H1 (cell line): Measurements from ENCODE around the gene PLA2G4F. TPM values are rescaled to one million over a fixed set of nuclear protein-coding genes. Genes with fewer than 3 reads are reported as not detected.

Experiments used
- CTCF ChIA-PET: fragments of 300-600 bp; sonication (Branson Sonifier 250); formaldehyde crosslinking; loops from one replicate; lab custom pipeline; 2021; ENCODE audit not compliant: partially characterized antibody; lab: Charles Lee
- POLR2A ChIA-PET: fragments of 300-600 bp; sonication (Branson Sonifier 250); formaldehyde crosslinking; loops from one replicate; lab custom pipeline; 2021; ENCODE audit warnings: inconsistent platforms; ENCODE audit not compliant: partially characterized antibody; lab: Charles Lee
- DNase-seq, 2 experiments: peaks; one replicate each; pipeline versions ENCODE4 v3.0.0 to v3.0.0-alpha.2; 2010 to 2022; ENCODE audit warnings: low spot score in 2 of 2, low read depth in 1 of 2, mixed read lengths in 1 of 2
- FAIRE-seq: peaks from 2 replicates; lab custom pipeline; 2011; peaks lifted over from hg19 to GRCh38; lab: Jason Lieb, UNC
- H2AFZ ChIP-seq: 2 replicates; pipeline ENCODE4 v1.8.1; 2012; ENCODE audit warnings: low read length, inconsistent platforms
- H2AK5ac ChIP-seq: 2 replicates; pipeline ENCODE4 v1.6.1; 2013; ENCODE audit warnings: low read depth, low read length
- H2BK120ac ChIP-seq: replicated peaks from 2 replicates; pipeline ENCODE3; 2013; ENCODE audit warnings: low read depth, low read length, inconsistent platforms
- H2BK12ac ChIP-seq: 2 replicates; pipeline ENCODE4 v1.6.1; 2013; ENCODE audit warnings: low read depth, low read length
- H2BK15ac ChIP-seq: 2 replicates; pipeline ENCODE4 v1.6.1; 2013; ENCODE audit warnings: low read length
- H2BK20ac ChIP-seq: 2 replicates; pipeline ENCODE4 v1.6.1; 2013; ENCODE audit warnings: low read length
- H2BK5ac ChIP-seq: 2 replicates; pipeline ENCODE4 v1.6.1; 2013; ENCODE audit warnings: low read depth, low read length
- H3K14ac ChIP-seq: 2 replicates; pipeline ENCODE4 v1.6.1; 2013; ENCODE audit warnings: inconsistent platforms; ENCODE audit not compliant: insufficient read length
- H3K18ac ChIP-seq: 2 replicates; pipeline ENCODE4 v1.6.1; 2013; ENCODE audit warnings: low read length; ENCODE audit errors: extremely low read depth
- H3K23ac ChIP-seq: 2 replicates; pipeline ENCODE4 v1.6.1; 2013; ENCODE audit warnings: inconsistent platforms; ENCODE audit not compliant: insufficient read length
- H3K23me2 ChIP-seq: 2 replicates; pipeline ENCODE4 v1.6.1; 2013; ENCODE audit warnings: low read depth, low read length
- H3K27ac ChIP-seq: 2 replicates; pipeline ENCODE4 v1.6.1; 2011; ENCODE audit warnings: low read depth, low read length, inconsistent platforms
- H3K27me3 ChIP-seq, 4 experiments: replicated peaks in 1 of 4; 1 replicate in 1 of 4; 2 replicates in 3 of 4; pipeline versions ENCODE4 v1.6.1 to v1.8.1; 2011 to 2013; ENCODE audit warnings: low read length in 3 of 4, mild to moderate bottlenecking in 3 of 4, inconsistent platforms in 2 of 4, mixed read lengths in 2 of 4, moderate library complexity in 1 of 4; ENCODE audit not compliant: control insufficient read depth in 3 of 4, insufficient read depth in 3 of 4; ENCODE audit errors: extremely low read depth in 1 of 4
- H3K36me3 ChIP-seq, 4 experiments: 2 replicates each; pipeline versions ENCODE4 v1.6.1 to v1.8.1; 2011 to 2013; ENCODE audit warnings: mild to moderate bottlenecking in 4 of 4, low read length in 3 of 4, moderate library complexity in 2 of 4, control low read depth in 1 of 4, inconsistent platforms in 1 of 4; ENCODE audit not compliant: insufficient read depth in 4 of 4, control insufficient read depth in 2 of 4
- H3K4ac ChIP-seq: replicated peaks from 2 replicates; pipeline ENCODE3; 2013; ENCODE audit warnings: low read length, low read depth, mixed read lengths, inconsistent platforms; ENCODE audit not compliant: insufficient read length
- H3K4me1 ChIP-seq, 4 experiments: replicated peaks in 1 of 4; 1 replicate in 1 of 4; 2 replicates in 3 of 4; pipeline versions ENCODE4 v1.6.1 to v1.8.1; 2011 to 2013; ENCODE audit warnings: low read length in 3 of 4, inconsistent platforms in 2 of 4, mixed read lengths in 1 of 4; ENCODE audit not compliant: insufficient read depth in 4 of 4, control insufficient read depth in 3 of 4
- H3K4me2 ChIP-seq, 2 experiments: 2 replicates each; pipeline versions ENCODE4 v1.6.1 to v1.8.1; 2011 to 2013; ENCODE audit warnings: low read depth in 2 of 2, low read length in 2 of 2, control low read depth in 1 of 2, inconsistent platforms in 1 of 2, mild to moderate bottlenecking in 1 of 2; ENCODE audit not compliant: insufficient read depth in 1 of 2
- H3K4me3 ChIP-seq, 4 experiments: fragments of 200-600, 300-600 bp in 1 of 4; sonication (generic), shearing (Covaris generic), sonication (Bioruptor Twin) in 1 of 4; 2 replicates each; pipeline versions ENCODE4 v1.5.1 to v1.8.1; 2011 to 2016; ENCODE audit warnings: low read length in 4 of 4, low read depth in 3 of 4, control low read depth in 2 of 4, inconsistent platforms in 2 of 4, mild to moderate bottlenecking in 2 of 4, mixed read lengths in 1 of 4, moderate library complexity in 1 of 4; ENCODE audit not compliant: insufficient read depth in 2 of 4; ENCODE audit errors: extremely low read depth in 1 of 4
- H3K56ac ChIP-seq: replicated peaks from 2 replicates; pipeline ENCODE3; 2013; ENCODE audit warnings: low read depth, mild to moderate bottlenecking, mixed read lengths, low read length, inconsistent platforms; ENCODE audit not compliant: insufficient read length
- H3K79me1 ChIP-seq: 2 replicates; pipeline ENCODE4 v1.6.1; 2013; ENCODE audit warnings: low read depth, low read length, control low read depth
- H3K79me2 ChIP-seq, 2 experiments: 2 replicates each; pipeline versions ENCODE4 v1.6.1 to v1.8.1; 2012 to 2013; ENCODE audit warnings: low read length in 2 of 2, mild to moderate bottlenecking in 2 of 2, inconsistent platforms in 1 of 2; ENCODE audit not compliant: insufficient read depth in 2 of 2, control insufficient read depth in 1 of 2
- H3K9ac ChIP-seq, 4 experiments: replicated peaks in 1 of 4; 1 replicate in 1 of 4; 2 replicates in 3 of 4; pipeline versions ENCODE4 v1.6.1 to v1.8.1; 2011 to 2013; ENCODE audit warnings: low read depth in 3 of 4, low read length in 3 of 4, control low read depth in 2 of 4, mild to moderate bottlenecking in 2 of 4, moderate library complexity in 2 of 4, inconsistent platforms in 1 of 4; ENCODE audit errors: extremely low read depth in 1 of 4
- H3K9me3 ChIP-seq, 2 experiments: 2 replicates each; pipeline versions ENCODE4 v1.6.1 to v1.8.1; 2012 to 2013; ENCODE audit warnings: mild to moderate bottlenecking in 2 of 2, moderate library complexity in 2 of 2, control low read depth in 1 of 2, inconsistent platforms in 1 of 2, low read depth in 1 of 2, low read length in 1 of 2, mixed read lengths in 1 of 2; ENCODE audit not compliant: insufficient read depth in 2 of 2
- H4K20me1 ChIP-seq, 2 experiments: replicated peaks in 1 of 2; 2 replicates each; pipeline versions ENCODE3 to v1.8.1; 2011 to 2013; ENCODE audit warnings: inconsistent platforms in 2 of 2, low read length in 2 of 2, mild to moderate bottlenecking in 1 of 2; ENCODE audit not compliant: insufficient read depth in 2 of 2, control insufficient read depth in 1 of 2
- H4K5ac ChIP-seq: 2 replicates; pipeline ENCODE4 v1.6.1; 2013; ENCODE audit warnings: low read length, low read depth, mixed read lengths, inconsistent platforms; ENCODE audit not compliant: insufficient read length
- H4K8ac ChIP-seq: 2 replicates; pipeline ENCODE4 v1.8.0; 2013; ENCODE audit warnings: mild to moderate bottlenecking, moderate library complexity, low read length, inconsistent platforms; ENCODE audit not compliant: insufficient read depth; ENCODE audit errors: extremely low read depth
- H4K91ac ChIP-seq: replicated peaks from 2 replicates; pipeline ENCODE3; 2013; ENCODE audit warnings: low read length, mixed read lengths, inconsistent platforms; ENCODE audit not compliant: insufficient read length
- CBX5 ChIP-seq: fragments of 300-800, 300-1000 bp; sonication (generic); IDR thresholded peaks from 2 replicates; pipeline ENCODE4 v1.7.1; 2016; ENCODE audit warnings: antibody characterized with exemption, low read length, low read depth
- CEBPB ChIP-seq: IDR thresholded peaks from 2 replicates; pipeline ENCODE4 v1.6.1; 2012; ENCODE audit warnings: low read depth, low read length
- CREB1 ChIP-seq: IDR thresholded peaks from 2 replicates; pipeline ENCODE4 v1.6.1; 2012; ENCODE audit warnings: inconsistent platforms
- JUN ChIP-seq: IDR thresholded peaks from 2 replicates; pipeline ENCODE4 v1.6.1; 2011; ENCODE audit warnings: low read depth, mild to moderate bottlenecking, improper control_type of control experiment, low read length
- NRF1 ChIP-seq: IDR thresholded peaks from 2 replicates; pipeline ENCODE4 v1.6.1; 2011; ENCODE audit warnings: mild to moderate bottlenecking, low read depth, low read length, improper control_type of control experiment
- SIRT6 ChIP-seq: IDR thresholded peaks from one replicate; pipeline ENCODE4 v1.7.1; 2012; ENCODE audit warnings: low read length, inconsistent platforms
- YY1 ChIP-seq: IDR thresholded peaks from 2 replicates; pipeline ENCODE4 v1.6.1; 2011; ENCODE audit warnings: low read depth, mild to moderate bottlenecking, low read length
- WGBS, 2 experiments: shearing (Covaris generic) in 1 of 2; methylation state at CpG; one replicate each; pipeline versions ENCODE4 v1.1.6 to v1.1.7; 2013 to 2015; ENCODE audit warnings: low lambda C conversion rate in 2 of 2, mixed read lengths in 2 of 2, inconsistent platforms in 1 of 2, low coverage in 1 of 2, missing lambda C conversion rate in 1 of 2; ENCODE audit not compliant: insufficient replicate concordance in 2 of 2, insufficient coverage in 1 of 2, insufficient read length in 1 of 2; ENCODE audit errors: extremely low coverage in 1 of 2, missing lambda C conversion rate in 1 of 2; 5-methylcytosine and 5-hydroxymethylcytosine counted together
- polyA plus RNA-seq, 7 experiments: library from polyadenylated mRNA; depleted of rRNA in 3 of 7; stranded (reverse) in 5 of 7; unstranded in 2 of 7; fragments of >200 nt in 5 of 7; fragments of 200-250 nt in 2 of 7; gene quantifications; 1 replicate in 5 of 7; 2 replicates in 1 of 7; 4 replicates in 1 of 7; pipeline versions ENCODE4 v1.2.1 to v1.2.3, GENCODE V29; 2011 to 2013; ENCODE audit warnings: missing spikeins in 2 of 7, mixed read lengths in 2 of 7
- total RNA-seq: library from RNA; stranded (reverse); fragmentation: NEBNext Ultra II Directional; extraction: Animal tissue kit (Norgen Biotek cat#: 25700); gene quantifications from 2 replicates; pipeline ENCODE4 v1.2.1, GENCODE V29; 2021
- TF ChIP-seq, protein P1 (sequence below): IDR thresholded peaks from 2 replicates; pipeline ENCODE4 v1.6.1; 2011; ENCODE audit warnings: low read length, improper control_type of control experiment

The PLA2G4F gene
- total and polyA plus RNA-seq, 2 of the 8 experiments (the other 6 are each of a cell fraction or from before 2014, with no cell fraction given), result not detected

DNA sequence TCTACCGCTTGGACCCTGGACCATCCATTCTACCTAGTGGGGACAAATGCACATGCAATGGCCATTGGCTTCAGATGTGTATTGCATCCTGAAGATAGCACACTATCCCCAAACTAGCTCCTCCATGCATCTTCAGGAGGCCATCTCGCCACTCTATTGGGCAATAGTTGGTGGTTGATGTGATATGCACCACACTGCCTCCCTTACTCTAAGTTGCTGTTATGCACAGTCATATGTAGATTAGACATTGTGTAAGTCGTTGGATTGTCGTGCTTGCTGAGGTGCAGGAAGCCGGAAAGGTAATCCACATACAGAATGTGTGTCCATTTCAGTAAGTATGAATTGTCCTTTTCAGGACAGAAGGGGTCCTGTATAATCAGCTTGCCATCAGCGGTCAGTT, 35.4 kb downstream of the PLA2G4F start:
- no peak for FAIRE-seq
- no peak overlapping the region for H3K9ac ChIP-seq
- H3K4me2 ChIP-seq, result no peak overlapping the region
- H2BK5ac ChIP-seq, result no peak overlapping the region
- CTCF ChIA-PET, result interaction anchor here (0.5 to 5.1 kb wide), 8 partner anchors 12 to 131 kb away, joined by 3 to 43 read pairs (median 4); no protein-coding TSS in a partner anchor
- no peak overlapping the region for H2BK20ac ChIP-seq
- peaks cover 0 to 6% (median under 1%) of the 10 kb centered on the region in 4 experiments; a peak in 3 of 7 replicates for H3K4me1 ChIP-seq
- H3K79me2 ChIP-seq, result no peaks in the 10 kb centered on the region
- no peak overlapping the region; the same call in 1 of the 2 replicates for H2BK15ac ChIP-seq
- no peak overlapping the region for H3K23ac ChIP-seq
- no peaks in the 10 kb centered on the region for H3K9me3 ChIP-seq
- no peaks in the 10 kb centered on the region for H3K27me3 ChIP-seq
- H3K27ac ChIP-seq, result no peak overlapping the region
- no peak overlapping the region for H3K14ac ChIP-seq
- no peaks in the 10 kb centered on the region for H4K20me1 ChIP-seq
- no peak for DNase-seq
- no peak overlapping the region for H2BK120ac ChIP-seq
- no peak overlapping the region for H2BK12ac ChIP-seq
- H3K4me3 ChIP-seq, result no peak overlapping the region
- H4K5ac ChIP-seq, result no peak overlapping the region
- 89% methylated on average over 6 of the region's 6 CpGs; no CpG with 5 or more reads in 1 of the 2 experiments for WGBS, 2 experiments
- H2AFZ ChIP-seq, result no peak overlapping the region
- no peaks in the 10 kb centered on the region for H3K36me3 ChIP-seq
- H4K91ac ChIP-seq, result no peak overlapping the region
- no peak overlapping the region for H3K18ac ChIP-seq
- no peaks in the 10 kb centered on the region for H3K79me1 ChIP-seq
- TF ChIP-seq CEBPB (no peak), JUN (no peak), NRF1 (no peak), YY1 (no peak), CBX5 (no peak), SIRT6 (no peak), CREB1 (no peak)
- TF ChIP-seq, protein P1, sequence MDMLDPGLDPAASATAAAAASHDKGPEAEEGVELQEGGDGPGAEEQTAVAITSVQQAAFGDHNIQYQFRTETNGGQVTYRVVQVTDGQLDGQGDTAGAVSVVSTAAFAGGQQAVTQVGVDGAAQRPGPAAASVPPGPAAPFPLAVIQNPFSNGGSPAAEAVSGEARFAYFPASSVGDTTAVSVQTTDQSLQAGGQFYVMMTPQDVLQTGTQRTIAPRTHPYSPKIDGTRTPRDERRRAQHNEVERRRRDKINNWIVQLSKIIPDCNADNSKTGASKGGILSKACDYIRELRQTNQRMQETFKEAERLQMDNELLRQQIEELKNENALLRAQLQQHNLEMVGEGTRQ, result no peak
- POLR2A ChIA-PET, result no interaction called here
- no peak overlapping the region for H4K8ac ChIP-seq
- no peak overlapping the region for H3K4ac ChIP-seq
- H3K56ac ChIP-seq, result no peak overlapping the region
- H2AK5ac ChIP-seq, result no peak overlapping the region
- H3K23me2 ChIP-seq, result no peaks in the 10 kb centered on the region
